Fibroblast of villous mesenchyme (primary cell): ENCODE measurements around the gene PRUNE1. TPM values are rescaled to one million over a fixed set of nuclear protein-coding genes. Genes with fewer than 3 reads are reported as not detected.
A peak's percentile ranks its signal among the peaks of the same experiment; 100 is the strongest.

Source experiments
- DNase-seq: peaks from one replicate; pipeline ENCODE4 v3.0.0-alpha.2; 2010; ENCODE audit warnings: low read depth
- H3K4me3 ChIP-seq: 2 replicates; pipeline ENCODE4 v1.5.1; 2011; ENCODE audit warnings: low read depth, mild to moderate bottlenecking, low read length
- total RNA-seq: library from RNA; depleted of rRNA; stranded (reverse); fragments of >200 nt; gene quantifications from 2 replicates; pipeline ENCODE4 v1.2.3, GENCODE V29; 2012
- TF ChIP-seq, protein P1 (sequence below): IDR thresholded peaks from 2 replicates; pipeline ENCODE4 v1.5.1; 2012; ENCODE audit warnings: low read depth, mild to moderate bottlenecking, low read length; ENCODE audit not compliant: insufficient read depth

The PRUNE1 gene
- total RNA-seq, 1 donor = 12.1 TPM

DNA sequence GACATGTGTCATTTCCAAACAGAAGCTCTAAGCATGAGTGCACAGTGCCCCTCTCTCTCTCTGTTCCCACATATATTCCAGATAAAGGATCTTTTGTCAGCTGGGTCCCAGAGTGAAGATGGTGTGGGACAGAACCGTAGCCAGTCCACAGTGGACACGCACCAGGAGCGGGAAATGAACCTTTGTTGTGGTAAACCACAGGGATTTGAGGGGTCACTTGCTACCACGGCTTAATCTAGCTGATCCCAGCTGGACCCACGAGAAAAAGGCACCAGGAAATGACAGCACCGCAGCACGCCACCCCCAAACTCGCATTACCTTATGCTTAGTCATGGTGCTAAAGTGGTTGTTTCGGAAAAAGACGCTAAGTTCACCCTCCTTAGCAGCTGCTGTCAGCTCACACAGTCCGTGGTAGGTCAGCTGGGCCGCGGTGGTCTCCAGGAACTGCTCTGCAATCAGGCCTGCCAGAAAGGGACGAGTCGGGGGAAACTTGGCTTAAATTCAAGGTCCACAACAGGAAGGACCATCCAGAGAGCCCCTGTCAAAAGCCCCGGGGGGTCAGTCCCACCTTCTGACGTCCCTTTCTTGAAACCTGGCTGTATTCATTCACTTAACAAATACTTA is 9.1 kb upstream of the PRUNE1 start:
- peak; percentile 72 for DNase-seq
- no peak overlapping the region for H3K4me3 ChIP-seq
- TF ChIP-seq, protein P1, sequence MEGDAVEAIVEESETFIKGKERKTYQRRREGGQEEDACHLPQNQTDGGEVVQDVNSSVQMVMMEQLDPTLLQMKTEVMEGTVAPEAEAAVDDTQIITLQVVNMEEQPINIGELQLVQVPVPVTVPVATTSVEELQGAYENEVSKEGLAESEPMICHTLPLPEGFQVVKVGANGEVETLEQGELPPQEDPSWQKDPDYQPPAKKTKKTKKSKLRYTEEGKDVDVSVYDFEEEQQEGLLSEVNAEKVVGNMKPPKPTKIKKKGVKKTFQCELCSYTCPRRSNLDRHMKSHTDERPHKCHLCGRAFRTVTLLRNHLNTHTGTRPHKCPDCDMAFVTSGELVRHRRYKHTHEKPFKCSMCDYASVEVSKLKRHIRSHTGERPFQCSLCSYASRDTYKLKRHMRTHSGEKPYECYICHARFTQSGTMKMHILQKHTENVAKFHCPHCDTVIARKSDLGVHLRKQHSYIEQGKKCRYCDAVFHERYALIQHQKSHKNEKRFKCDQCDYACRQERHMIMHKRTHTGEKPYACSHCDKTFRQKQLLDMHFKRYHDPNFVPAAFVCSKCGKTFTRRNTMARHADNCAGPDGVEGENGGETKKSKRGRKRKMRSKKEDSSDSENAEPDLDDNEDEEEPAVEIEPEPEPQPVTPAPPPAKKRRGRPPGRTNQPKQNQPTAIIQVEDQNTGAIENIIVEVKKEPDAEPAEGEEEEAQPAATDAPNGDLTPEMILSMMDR = no peak

DNA sequence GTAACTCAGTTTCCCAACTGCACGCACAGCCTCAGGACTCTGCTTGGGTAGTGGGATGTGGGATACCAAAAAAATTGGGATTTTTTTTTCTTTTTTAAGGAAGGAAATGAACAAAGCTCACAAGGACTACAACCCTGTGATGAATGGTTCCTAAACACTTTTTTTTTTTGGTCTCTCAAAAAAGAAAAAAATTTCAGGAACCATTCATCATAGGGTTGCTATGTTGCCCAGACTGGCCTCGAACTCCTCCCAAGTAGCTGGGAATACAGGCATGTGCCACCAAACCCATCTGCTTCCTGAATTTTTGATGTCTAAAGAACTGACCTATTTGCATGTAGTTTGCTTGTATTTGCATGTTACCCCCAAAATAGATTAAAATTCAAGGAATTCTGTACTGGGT is 8.3 kb upstream of the PRUNE1 start:
- no peak for DNase-seq
- no peak overlapping the region for H3K4me3 ChIP-seq
- TF ChIP-seq, protein P1 = no peak

- TF ChIP-seq, protein P1 = no peak
- DNase-seq = no peak
- H3K4me3 ChIP-seq = no peak overlapping the region
Observed at GRCh38 chr1:151000408-151000807, 7.8 kb upstream of the PRUNE1 start.

- DNase-seq = no peak
- H3K4me3 ChIP-seq = no peak overlapping the region
- TF ChIP-seq, protein P1 = no peak
Observed at GRCh38 chr1:151001602-151002001, 6.6 kb upstream of the PRUNE1 start.

- no peak for DNase-seq
- TF ChIP-seq, protein P1 = no peak
Observed at GRCh38 chr1:151002051-151002450, 6.2 kb upstream of the PRUNE1 start.

GRCh38 chr1:151002611-151003010 is 5.6 kb upstream of the PRUNE1 start:
- TF ChIP-seq, protein P1 = no peak
- DNase-seq = no peak
- no peak overlapping the region for H3K4me3 ChIP-seq

More at GRCh38 chr1:151002051-151002450, 6.2 kb upstream of the PRUNE1 start:
- no peak overlapping the region for H3K4me3 ChIP-seq

GRCh38 chr1:151003180-151003579 is 5.1 kb upstream of the PRUNE1 start:
- TF ChIP-seq, protein P1 = no peak
- no peak overlapping the region for H3K4me3 ChIP-seq
- DNase-seq = no peak
